Measurements from ENCODE around the gene CXCR2. TPM values are rescaled to one million over a fixed set of nuclear protein-coding genes. Genes with fewer than 3 reads are reported as not detected.

Gene CXCR2
- total RNA-seq, 1 donor from 2014 or later: 9.0 TPM

DNA sequence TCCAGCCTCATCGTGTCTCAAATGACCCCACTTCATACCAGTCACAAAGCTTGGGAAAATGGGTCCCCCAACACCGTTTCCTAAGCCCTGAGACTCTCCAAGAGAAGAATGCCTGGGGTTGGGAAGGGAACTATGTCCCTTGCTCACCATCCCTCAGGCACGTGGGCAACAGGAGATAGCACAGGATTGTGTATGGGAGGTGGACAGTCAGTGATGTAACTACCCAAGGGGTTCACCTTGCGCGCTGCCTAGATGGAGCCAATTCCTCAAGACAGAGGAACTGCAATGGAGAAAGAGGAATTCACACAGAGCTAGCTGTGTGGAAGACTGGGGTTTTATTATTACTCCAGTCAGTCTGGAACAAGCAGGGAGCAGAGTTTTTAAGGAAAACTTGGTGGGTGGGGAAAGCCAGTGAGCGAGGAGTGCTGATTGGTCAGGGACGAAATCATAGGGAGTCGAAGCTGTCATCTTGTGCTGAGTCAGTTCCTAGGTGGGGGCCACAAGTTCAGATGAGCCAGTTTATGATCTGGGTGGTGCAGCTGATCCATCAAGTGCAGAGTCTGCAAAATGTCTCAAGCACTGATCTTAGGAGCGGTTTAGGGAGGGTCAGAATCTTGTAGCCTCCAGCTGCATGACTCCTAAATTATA lies 54.8 kb downstream of the CXCR2 start:
- intact Hi-C loops (cut with DNase I): no loop called here
- TF ChIP-seq CTCF (IDR thresholded peaks at IDR 0.05): no peak
- H3K27ac ChIP-seq: no peak overlapping the region

DNA sequence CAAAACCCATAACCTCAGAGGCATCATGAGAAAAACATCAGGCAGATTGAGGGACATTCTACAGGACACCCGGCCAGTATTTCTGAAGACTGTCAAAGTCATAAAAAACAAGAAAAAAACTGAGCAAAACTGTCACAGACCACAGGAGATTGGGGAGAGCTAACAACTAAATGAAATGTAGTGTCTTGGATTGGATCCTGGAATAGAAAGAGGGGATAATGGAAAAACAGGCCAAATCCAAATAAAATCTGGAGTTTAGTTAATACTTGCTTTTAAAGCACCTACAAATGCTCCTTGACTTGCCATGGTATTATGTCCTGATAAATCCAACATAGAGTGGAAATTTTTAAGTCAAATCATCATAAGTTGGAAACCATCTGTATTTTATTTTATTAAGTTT lies 58.5 kb downstream of the CXCR2 start:
- Histone ChIP-seq H3K4me3 (no peak overlapping the region), H3K9me3 (no peaks in the 10 kb centered on the region), H3K27ac (no peak overlapping the region), H3K36me3 (no peaks in the 10 kb centered on the region), H3K27me3 (no peaks in the 10 kb centered on the region), H3K4me1 (peaks cover 3% of the 10 kb centered on the region)
- ATAC-seq (no peak), DNase-seq (no peak)
- TF ChIP-seq CTCF (IDR thresholded peaks at IDR 0.05): no peak
- intact Hi-C loops (cut with DNase I): no loop called here

More for the DNA sequence above, 54.8 kb downstream of the CXCR2 start:
- Histone ChIP-seq H3K4me3 (no peak overlapping the region), H3K4me1 (no peaks in the 10 kb centered on the region), H3K27me3 (no peaks in the 10 kb centered on the region), H3K36me3 (no peaks in the 10 kb centered on the region), H3K9me3 (no peaks in the 10 kb centered on the region)
- no peak for DNase-seq
- ATAC-seq: peak; percentile 15

- TF ChIP-seq CTCF (IDR thresholded peaks at IDR 0.05): peak; percentile 83
- intact Hi-C loops (cut with DNase I): no loop called here
- H3K9me3 ChIP-seq: no peaks in the 10 kb centered on the region
- peaks cover 3% of the 10 kb centered on the region for H3K4me1 ChIP-seq
- DNase-seq (peak; percentile 80), ATAC-seq (peak; percentile 97)
- no peak overlapping the region for H3K27ac ChIP-seq
- no peaks in the 10 kb centered on the region for H3K27me3 ChIP-seq
- no peaks in the 10 kb centered on the region for H3K36me3 ChIP-seq
- no peak overlapping the region for H3K4me3 ChIP-seq
Measured at GRCh38 chr2:218186355-218186766, 60.5 kb downstream of the CXCR2 start.

Other genes starting within 250 kb of the CXCR2 start
- gene TNS1, start 123.0 kb upstream of the CXCR2 start, total RNA-seq: 669 TPM
- gene RUFY4, start 56.8 kb upstream of the CXCR2 start, total RNA-seq: not detected
- 5.3 TPM for gene CXCR1, start 40.9 kb downstream of the CXCR2 start, total RNA-seq
- gene ARPC2, start 91.2 kb downstream of the CXCR2 start, total RNA-seq: 357 TPM
- gene GPBAR1, start 135.0 kb downstream of the CXCR2 start, total RNA-seq: 2.6 TPM
- 55.9 TPM for gene AAMP, start 144.1 kb downstream of the CXCR2 start, total RNA-seq
- 65.4 TPM for gene PNKD, start 144.5 kb downstream of the CXCR2 start, total RNA-seq
- gene TMBIM1, start 166.5 kb downstream of the CXCR2 start, total RNA-seq: 281 TPM
- 0.64 TPM for gene CATIP, start 230.8 kb downstream of the CXCR2 start, total RNA-seq